Kidney epithelial cell (primary cell): Measurements from ENCODE around the gene CDKN2AIPNL. TPM values are rescaled to one million over a fixed set of nuclear protein-coding genes. Genes with fewer than 3 reads are reported as not detected.
A peak's percentile ranks its signal among the peaks of the same experiment; 100 is the strongest.

Experiments used
- DNase-seq: peaks from one replicate; pipeline ENCODE4 v3.0.0-alpha.2; 2010; ENCODE audit warnings: low read depth
- H3K27me3 ChIP-seq: 2 replicates; pipeline ENCODE4 v1.6.0; 2011; ENCODE audit warnings: low read length; ENCODE audit not compliant: control insufficient read depth, insufficient read depth
- H3K36me3 ChIP-seq: 2 replicates; pipeline ENCODE4 v1.5.1; 2011; ENCODE audit warnings: low read length; ENCODE audit not compliant: control insufficient read depth, insufficient read depth
- H3K4me3 ChIP-seq: 2 replicates; pipeline ENCODE4 v1.5.1; 2011; ENCODE audit warnings: low read depth, mild to moderate bottlenecking, control low read depth, low read length
- CTCF ChIP-seq: IDR thresholded peaks from 2 replicates; pipeline ENCODE4 v1.5.1; 2011; ENCODE audit warnings: mild to moderate bottlenecking, moderate library complexity, low read length, control low read depth, inconsistent platforms; ENCODE audit not compliant: insufficient read depth, poor library complexity, severe bottlenecking
- total RNA-seq: library from RNA; depleted of rRNA; stranded (reverse); fragments of >200 nt; gene quantifications from 2 replicates; pipeline ENCODE4 v1.2.3, GENCODE V29; 2015

Gene CDKN2AIPNL
- total RNA-seq, 1 donor from 2014 or later: 28.3 TPM

GRCh38 chr5:134450374-134450773 is 38.7 kb upstream of the CDKN2AIPNL start:
- no peaks in the 10 kb centered on the region for H3K36me3 ChIP-seq
- no peaks in the 10 kb centered on the region for H3K27me3 ChIP-seq
- H3K4me3 ChIP-seq: no peak overlapping the region
- DNase-seq: no peak
- TF ChIP-seq CTCF: no peak

- Histone ChIP-seq H3K27me3 (no peaks in the 10 kb centered on the region), H3K36me3 (no peaks in the 10 kb centered on the region), H3K4me3 (no peak overlapping the region)
- DNase-seq: no peak
- no peak for TF ChIP-seq CTCF
Measured at GRCh38 chr5:134449167-134449566, 37.5 kb upstream of the CDKN2AIPNL start.

GRCh38 chr5:134447815-134448520 is 36.3 kb upstream of the CDKN2AIPNL start:
- H3K27me3 ChIP-seq: no peaks in the 10 kb centered on the region
- TF ChIP-seq CTCF: no peak
- DNase-seq: no peak
- no peaks in the 10 kb centered on the region for H3K36me3 ChIP-seq
- H3K4me3 ChIP-seq: no peak overlapping the region

GRCh38 chr5:134446938-134447337 is 35.3 kb upstream of the CDKN2AIPNL start:
- TF ChIP-seq CTCF: no peak
- H3K36me3 ChIP-seq: no peaks in the 10 kb centered on the region
- H3K4me3 ChIP-seq: no peak overlapping the region
- no peaks in the 10 kb centered on the region for H3K27me3 ChIP-seq
- DNase-seq: no peak

GRCh38 chr5:134445856-134446818 is 34.5 kb upstream of the CDKN2AIPNL start:
- no peak overlapping the region for H3K4me3 ChIP-seq
- peak; percentile 70 for DNase-seq
- no peak for TF ChIP-seq CTCF
- H3K27me3 ChIP-seq: no peaks in the 10 kb centered on the region
- H3K36me3 ChIP-seq: no peaks in the 10 kb centered on the region
